ENCODE data around the gene DNAJC18.

DNAJC18 gene

GRCh38 chr5:139368613-139369012 lies 70.7 kb downstream of the DNAJC18 start:
- no peak for DNase-seq (ENCODE audit: low read depth in 2 of 2)

DNA sequence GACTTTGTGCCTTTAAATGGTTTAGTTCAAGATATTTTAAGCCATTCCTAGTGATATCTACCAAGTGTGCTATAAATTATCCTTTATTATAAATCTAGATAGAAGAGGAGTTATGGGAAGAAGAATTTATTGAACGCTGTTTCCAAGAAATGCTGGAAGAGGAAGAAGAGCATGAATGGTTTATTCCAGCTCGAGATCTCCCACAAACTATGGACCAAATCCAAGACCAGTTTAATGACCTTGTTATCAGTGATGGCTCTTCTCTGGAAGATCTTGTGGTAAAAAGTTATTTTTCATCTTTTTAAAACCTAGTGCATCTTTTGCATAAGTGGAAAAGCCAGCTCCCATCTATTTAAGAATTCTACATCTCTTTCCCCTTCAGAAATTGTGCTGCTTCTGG lies 74.9 kb downstream of the DNAJC18 start:
- no peak for DNase-seq (ENCODE audit: low read depth in 2 of 2)

DNA sequence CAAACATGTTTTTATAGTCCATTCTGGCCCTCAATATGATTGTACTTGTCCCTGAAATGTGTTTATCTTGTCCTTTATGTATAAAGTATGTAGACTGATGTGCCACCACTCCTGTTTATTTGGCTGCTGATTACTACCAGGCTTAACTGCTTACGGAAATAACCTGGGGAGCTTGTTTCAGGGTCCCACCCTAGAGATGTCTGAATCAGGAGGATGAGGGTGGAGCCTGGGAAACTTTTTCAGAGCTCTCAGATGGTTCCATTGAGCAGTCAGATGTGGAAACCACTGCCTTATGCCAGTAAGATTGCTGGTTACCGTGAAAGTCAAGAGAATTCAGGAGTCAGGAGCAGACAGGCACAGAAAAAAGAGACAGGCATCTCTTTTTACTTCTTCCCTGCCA lies 75.4 kb downstream of the DNAJC18 start:
- no peak for DNase-seq (ENCODE audit: low read depth in 2 of 2)

GRCh38 chr5:139361835-139362429 lies 77.4 kb downstream of the DNAJC18 start:
- no peak for DNase-seq (ENCODE audit: low read depth in 2 of 2)

- no peak for DNase-seq (ENCODE audit: low read depth in 2 of 2)
Observed at GRCh38 chr5:139360384-139360783, 78.9 kb downstream of the DNAJC18 start.
